Stimulated activated CD8-positive, alpha-beta memory T cell treated with anti-CD3 and anti-CD28 coated beads, Interleukin-2, amount 100 ng/mL, for 48 hours (primary cell): ENCODE data around the gene THAP4.
"Not testable (repeated sequence)": the region's sequence is repeated elsewhere in the genome, so short reads cannot be mapped to it uniquely, and the experiment has no call there.

Source experiments
- DNase-seq, 2 donors: peaks; one replicate each; pipeline ENCODE4 v3.0.0-alpha.2; 2020; ENCODE audit warnings: low read depth in 2 of 2

THAP4 gene

DNA sequence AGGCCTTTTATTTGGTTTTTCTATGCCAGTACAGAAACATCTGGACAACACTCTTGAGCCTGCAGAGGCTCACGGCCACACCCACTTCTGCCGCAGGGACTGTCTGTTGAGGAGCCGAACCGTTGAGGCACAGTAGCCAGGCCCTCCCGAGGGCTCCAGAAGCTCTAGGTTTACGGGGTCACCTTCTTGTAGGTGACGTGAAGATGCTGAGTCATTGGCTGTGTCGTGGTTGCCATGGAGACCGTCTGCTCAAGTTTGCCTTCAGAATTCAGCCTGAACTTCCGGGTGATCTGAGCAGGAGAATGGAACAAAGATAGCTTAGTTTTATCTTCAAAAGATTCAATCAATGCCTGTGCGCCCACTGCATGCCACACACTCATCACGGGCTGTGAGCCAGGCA lies 52.5 kb downstream of the THAP4 start:
- no peak for DNase-seq

DNA sequence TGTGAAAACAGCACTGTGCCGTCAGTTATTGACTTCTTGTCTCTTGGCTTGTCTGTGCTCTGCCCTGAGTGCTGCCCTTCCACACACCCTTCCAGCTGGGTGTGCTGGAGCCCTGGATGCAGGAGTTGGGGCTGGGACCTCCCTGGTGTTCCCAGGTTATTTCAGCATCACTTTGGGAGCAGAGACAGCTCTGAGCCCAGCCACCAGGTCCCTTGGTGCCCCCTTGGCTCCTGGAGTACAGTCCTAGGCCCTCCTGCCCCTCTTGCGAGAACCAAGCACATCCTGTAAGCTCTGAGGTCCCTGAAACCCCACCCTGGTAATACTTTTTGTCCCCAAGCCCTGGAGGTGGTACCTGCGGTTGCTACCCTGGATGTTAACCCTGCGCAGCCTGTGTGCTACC lies 54.2 kb downstream of the THAP4 start:
- DNase-seq, result no peak

DNA sequence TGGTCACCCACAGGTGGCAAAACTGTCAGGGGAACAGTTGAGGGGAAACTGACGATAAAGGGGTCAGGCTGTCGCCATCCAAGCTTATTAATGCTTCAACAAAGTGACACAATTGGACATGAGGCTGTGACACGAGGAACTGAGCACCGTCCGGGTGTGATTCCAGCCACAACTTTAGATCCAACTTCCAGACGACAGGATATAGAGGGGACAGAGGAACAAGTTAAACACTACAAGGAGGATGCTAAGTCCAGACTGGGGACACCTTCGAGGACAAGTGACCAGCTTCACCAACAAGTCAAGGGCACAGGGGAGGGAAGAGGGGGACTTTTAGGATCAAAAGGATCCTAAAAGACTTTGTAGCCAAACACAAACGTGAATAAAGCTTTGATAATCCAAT lies 54.6 kb downstream of the THAP4 start:
- DNase-seq, result no peak

DNA sequence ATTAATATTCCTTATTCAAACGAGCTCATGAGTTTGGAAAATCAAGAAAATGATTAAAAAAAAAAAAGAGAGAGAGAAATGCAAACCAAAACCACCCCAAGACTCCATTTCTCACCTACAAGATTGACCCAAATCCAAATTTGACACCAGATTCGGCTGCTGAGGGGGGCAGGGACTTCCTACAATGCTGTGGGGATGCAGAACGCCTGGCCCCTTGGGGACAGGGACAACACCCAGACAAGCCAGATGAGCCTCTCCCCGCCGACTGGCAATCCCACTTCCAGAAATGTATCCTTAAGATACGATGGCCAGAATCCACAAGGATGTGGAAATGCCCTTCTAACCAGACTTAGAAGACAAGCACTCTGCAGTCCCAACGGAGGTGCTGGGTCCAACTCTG lies 57.7 kb downstream of the THAP4 start:
- DNase-seq, result no peak

DNA sequence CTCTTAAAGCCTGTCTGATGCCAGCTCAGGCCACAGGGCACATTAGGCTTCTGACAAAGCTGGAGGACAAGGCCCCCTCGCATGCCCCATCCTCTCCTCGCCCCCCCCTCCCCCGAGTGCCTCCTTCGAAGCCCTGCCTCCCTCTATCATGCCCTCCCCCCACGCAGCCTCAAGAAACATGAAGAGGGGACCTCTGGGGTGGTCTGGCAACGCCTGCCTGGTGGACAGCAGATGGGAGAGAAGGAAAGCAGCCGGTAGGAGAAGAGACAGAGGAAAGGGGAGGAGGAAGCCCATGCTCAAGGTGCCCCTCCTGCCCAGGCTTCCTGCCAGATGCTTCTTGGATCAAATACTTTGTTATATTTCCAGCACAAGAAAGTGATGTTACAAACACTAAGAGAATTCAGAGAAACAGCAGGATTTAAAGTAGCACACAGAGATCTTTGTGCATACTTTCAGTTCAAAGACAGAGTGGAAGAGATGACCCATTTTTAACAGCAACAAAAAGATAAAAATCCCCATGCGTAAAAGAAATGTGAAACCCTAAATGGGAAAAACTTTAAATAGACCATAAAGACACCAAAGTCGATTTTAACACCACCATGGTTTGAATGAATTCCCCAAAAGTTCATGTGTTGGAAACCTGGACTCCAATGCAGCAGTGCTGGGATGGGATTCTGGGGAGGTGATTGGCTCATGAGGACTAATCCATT lies 59.4 kb downstream of the THAP4 start:
- DNase-seq, result no peak

DNA sequence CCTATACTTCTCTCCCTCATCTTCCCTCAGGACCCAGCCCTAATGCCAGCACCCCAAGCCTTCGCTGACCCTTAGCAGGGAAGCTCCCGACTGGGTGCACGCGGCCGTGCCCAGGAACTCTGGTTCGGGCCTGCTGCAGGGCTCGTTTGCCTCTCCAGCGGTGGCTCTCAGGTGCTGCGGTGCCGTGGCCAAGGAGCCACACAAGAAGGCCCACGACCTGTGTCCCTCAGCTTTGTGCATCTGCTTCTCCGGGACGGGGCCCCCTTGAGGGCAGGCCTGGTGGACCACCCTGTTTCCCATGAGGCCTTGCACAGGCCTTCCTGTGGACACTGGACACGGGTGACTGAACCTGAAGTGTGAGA lies 60.7 kb downstream of the THAP4 start:
- DNase-seq, result no peak

DNA sequence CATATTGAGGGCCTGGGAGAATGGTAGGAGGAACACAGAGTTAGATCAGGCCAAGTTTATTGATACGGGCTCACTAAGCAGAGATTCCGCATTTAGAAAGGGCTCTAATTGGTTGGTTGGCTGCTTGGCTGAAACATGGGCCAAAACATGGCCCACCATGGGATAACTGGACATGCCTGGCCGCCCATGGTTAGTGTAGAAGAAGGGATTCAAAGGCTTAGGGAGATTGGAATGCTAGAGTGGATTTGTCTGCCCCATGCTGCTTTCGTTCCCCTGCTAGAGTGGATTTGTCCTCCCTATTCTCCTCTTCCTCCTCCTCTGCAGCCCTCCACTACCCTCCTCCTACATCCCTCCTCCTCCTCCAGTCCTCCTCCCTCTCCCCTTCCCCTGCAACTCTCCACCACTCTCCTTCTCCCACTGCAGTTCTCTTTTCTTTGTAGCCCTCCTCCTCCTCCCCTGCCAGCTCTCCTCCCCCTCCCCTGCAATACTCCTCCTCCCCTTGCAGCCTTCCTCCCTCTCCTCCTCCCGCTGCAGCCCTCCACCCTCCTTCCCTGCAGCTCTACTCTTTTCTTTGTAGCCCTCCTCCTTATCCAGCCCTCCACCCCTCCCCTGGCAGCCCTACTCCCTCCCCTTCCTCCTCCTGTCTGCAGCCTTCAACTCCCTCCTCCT lies 61.2 kb downstream of the THAP4 start:
- DNase-seq, result no peak

DNA sequence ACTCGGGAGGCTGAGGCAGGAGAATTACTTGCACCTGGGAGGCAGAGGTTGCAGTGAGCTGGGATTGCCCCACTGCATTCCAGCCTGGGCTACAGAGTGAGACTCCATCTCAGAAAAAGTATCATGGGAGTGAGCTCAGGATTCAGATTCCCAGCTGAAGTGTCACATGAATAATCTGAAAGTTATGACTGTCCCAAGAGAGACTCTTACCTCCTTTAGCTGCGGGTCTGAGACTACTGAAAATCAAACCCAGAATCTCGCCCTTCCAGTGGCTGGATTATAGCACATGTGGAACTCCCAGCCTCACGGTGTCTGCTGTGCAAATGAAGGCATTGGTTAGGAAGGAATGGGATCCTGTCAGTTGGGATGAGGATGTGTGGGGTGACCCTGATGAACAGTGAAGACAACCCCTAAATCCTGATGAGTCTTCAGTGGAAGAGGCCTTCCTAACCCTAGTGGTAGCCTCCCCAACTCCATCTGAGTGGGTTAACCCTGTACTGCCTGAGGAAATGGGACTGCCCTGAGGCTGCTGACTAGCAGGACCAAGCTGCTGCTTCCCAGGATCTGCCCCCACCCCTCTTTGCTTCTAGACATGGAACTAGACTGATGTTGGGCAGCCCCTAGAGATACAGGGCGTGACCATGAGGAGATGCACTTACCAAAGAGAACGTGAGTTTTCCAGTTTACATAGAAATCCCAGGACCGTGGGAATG lies 61.9 kb downstream of the THAP4 start:
- DNase-seq, result no peak

DNA sequence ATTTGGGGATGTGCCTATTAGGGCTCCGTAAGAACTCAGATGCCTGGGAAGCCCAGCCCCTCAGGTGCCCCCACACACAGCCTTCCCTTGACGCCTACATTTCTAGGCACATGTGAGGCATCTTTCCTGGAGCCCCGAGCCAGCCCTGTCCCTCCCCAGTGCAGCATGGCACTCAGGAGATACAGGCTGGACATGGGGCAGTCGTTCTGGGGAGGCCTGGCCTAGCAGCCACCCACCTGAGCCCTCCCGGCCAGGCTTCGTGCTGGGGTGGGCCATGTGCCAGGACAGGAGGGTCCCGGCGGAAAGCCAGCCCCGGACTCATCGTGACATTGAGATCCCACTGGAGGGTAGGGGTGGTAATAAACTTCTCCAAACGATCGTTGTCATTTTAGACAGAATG lies 63.2 kb downstream of the THAP4 start:
- no peak for DNase-seq

DNA sequence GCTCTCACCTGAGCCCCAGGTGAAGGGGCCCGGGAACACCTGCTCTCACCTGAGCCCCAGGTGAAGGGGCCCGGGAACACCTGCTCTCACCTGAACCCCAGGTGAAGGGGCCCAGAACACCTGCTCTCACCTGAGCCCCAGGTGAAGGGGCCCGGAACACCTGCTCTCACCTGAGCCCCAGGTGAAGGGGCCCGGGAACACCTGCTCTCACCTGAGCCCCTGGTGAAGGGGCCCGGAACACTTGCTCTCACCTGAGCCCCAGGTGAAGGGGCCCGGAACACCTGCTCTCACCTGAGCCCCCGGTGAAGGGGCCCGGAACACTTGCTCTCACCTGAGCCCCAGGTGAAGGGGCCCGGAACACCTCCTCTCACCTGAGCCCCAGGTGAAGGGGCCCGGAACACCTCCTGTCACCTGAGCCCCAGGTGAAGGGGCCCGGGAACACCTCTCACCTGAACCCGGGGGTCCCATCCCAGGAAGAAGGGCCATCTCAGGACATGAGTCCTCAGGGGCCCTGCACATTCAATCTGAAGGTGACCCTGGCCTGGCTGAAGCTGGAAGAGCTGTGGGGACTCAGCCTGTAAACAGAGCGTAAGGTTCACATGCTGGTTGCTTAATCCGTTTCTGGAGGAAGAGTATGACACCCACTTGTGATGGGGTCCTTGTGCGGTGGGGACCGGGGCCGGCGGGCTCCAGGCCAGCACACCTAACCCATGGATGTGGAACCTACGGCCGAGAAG lies 63.9 kb downstream of the THAP4 start:
- DNase-seq, result not testable (repeated sequence)

DNA sequence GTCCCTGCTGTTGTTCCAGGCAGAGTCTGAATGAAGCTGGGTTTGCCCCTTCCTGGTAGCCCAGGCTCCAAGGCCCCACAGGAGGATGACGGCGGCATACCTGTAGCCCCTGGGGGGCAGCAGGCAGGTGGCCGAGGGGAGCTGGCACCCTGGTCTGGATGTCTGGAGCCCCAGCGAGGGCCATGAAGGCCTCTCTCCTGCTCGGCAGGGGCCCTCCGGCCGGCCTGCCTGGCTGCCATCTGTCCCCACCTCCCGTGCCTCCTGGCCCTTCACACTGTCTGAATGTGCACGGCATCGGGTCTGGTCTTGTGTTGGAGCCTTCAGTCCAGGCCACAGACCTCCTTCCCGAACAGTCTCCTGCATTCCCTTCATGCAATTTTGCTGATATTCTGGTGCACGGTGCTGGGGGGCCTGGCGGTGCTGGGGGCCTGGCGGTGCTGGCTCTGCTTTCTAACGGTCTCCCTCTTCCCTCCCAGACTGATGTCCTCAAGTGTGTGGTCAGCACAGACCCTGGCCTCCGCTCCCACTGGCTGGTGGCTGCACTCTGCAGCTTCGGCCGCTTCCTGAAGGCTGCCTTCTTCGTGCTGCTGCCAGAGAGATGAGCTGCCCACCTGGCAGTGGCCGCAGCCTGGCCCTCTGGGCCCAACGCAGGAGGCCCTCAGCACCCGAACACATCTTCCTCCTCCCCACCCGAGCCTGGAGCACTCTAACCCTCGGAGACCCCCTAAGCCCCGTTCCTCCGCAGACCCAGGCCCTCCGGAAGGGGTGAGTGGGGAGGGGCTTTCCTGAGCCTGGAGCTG lies 64.9 kb downstream of the THAP4 start:
- no peak for DNase-seq

DNA sequence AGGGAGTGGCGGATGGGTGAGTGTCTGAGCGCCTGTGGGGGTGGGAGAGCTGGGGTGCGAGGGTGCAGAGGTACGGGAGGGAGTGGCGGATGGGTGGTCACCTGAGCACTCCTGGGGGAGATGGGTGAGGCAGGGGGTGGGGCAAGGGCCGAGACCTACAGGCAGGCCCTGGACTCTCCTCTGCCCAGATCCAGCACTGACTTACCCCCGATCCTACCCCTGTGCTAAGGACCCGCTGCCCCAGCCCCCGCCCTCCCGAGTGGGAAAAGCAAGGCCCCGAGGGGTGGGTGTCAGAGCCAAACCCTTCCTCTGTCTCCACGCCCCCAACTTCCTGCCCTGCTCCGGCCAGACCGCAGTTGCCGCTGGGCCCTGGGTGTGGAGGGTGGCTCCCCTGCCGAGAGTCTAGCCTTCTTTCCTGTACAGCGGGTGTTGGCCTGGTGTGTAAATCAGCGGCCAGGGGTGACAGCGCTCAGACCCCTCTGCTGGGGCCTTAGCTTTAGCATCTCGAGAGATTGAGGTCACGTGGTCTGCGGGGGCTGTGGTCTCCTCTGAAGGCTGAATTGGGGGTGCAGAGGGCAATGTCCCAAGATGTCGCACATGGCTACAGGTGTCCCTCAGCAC lies 65.9 kb downstream of the THAP4 start:
- no peak for DNase-seq

DNA sequence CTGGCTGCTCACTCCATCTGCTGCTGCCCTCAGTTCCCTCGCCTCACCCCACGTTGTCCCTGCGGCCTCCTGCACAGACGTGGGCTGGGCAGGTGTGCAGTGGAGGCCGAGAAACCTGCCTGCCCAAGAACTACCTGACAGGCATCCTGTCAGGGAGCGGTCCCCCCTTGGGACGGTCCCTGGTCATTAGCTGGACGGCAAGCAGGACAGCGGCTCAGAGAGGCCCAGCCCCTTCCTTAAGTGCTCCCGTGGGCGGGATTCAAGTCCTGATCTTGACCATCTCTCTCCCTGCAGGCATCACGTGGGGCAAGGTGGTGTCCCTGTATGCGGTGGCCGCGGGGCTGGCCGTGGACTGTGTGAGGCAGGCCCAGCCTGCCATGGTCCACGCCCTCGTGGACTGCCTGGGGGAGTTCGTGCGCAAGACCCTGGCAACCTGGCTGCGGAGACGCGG lies 67.1 kb downstream of the THAP4 start:
- DNase-seq, result no peak

DNA sequence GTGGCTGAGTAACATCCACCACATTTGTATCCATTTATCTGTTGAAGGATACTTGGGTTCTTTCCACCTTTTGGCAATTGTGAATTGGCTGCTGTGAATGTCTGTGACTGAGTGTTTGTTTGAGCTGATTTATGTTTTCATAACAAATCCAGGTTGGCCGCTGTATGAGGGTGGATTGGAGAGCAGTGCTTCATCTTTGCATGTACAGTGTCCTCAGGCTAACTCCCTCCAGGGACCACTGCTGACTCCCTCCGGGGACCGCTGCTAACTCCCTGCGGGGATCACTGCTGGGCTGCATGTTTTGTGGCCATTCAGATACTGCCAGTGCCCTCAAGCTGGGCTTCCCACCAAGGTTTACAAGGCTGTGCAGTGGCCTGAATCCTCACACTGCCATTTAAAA lies 68.2 kb downstream of the THAP4 start:
- no peak for DNase-seq

DNA sequence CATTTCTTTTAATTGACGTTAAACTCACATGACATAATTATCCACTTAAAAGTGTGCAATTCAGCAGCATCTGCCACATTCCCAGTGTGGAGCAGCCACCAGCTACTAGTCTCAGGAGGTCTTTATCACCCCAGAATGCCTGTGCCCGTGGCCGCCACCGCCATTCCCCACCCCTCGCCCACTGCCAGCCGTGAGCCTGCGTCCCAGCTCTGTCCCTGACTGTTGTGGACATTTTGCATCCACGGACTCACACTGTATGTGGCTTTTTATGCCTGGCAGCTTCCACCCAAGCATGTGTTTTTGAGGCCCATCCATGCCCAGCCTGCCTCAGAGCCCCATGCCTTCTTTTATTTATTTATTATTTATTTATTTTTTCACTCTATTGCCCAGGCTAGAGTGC lies 69.2 kb downstream of the THAP4 start:
- no peak for DNase-seq

DNA sequence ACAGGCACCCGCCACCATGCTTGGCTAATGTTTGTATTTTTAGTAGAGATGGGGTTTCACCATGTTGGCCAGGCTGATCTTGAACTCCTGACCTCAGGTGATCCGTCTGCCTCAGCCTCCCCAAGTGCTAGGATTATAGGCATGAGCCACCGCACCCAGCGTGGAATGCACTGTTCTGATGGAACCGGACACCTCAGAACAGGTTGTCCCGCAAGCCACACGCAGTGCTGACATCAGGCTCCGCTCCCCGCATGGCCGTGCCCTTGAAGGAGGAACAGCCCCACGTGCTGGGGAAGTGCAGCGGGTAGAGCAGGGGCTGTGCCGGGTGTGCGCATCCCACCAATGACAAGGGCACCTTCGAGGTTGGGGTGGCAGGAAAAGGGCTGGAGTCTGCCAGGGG lies 69.7 kb downstream of the THAP4 start:
- not testable (repeated sequence) for DNase-seq

DNA sequence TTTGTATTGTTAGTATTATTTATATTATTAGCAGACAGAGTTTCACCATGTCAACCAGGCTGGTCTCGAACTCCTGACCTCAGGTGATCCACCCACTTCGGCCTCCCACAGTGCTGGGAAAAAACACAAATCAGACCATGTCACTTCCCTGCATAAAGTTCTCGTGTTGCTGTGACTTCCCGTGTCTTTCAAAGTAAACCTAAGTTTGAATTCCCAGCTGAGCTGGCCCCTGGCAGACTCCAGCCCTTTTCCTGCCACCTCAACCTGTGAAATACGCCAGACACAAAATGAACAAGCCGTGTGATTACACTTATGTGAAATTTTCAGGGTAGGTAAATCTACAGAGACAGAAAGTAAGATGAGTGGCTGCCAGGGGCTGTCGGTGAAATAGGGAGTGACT lies 70.5 kb downstream of the THAP4 start:
- DNase-seq, result no peak

DNA sequence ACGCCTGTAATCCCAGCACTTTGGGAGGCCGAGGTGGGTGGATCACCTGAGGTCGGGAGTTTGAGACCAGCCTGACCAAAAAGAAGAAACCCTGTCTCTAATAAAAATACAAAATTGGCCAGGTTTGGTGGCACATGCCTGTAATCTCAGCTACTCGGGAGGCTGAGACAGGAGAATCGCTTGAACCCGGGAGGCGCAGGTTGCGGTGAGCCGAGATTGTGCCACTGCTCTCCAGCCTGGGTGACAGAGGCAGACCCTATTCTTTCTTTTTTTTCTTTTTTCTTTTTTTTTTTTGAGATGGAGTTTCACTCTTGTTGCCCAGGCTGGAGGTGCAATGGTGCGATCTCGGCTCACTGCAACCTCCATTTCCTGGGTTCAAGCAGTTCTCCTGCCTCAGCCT lies 70.9 kb downstream of the THAP4 start:
- not testable (repeated sequence) for DNase-seq

DNA sequence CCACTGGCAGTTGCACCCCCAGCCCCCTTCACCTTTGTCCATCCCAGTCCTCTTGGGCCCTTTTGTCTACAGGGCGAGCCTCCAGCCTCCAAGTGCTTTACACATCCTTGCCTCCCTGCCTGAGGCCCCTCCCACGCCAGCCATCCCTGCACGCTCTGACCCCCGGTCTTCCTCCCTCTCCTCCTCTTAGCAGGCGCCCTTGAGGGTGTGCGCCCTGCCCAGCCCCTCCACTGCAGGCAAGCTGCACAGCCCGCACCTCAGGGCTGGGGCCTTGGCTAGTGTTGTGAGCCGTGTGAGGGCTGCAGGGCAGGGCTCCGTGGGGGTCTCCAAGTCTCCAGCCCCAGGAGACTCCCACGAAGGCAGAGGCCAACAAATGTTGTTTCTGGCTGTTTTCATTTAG lies 71.5 kb downstream of the THAP4 start:
- no peak for DNase-seq

DNA sequence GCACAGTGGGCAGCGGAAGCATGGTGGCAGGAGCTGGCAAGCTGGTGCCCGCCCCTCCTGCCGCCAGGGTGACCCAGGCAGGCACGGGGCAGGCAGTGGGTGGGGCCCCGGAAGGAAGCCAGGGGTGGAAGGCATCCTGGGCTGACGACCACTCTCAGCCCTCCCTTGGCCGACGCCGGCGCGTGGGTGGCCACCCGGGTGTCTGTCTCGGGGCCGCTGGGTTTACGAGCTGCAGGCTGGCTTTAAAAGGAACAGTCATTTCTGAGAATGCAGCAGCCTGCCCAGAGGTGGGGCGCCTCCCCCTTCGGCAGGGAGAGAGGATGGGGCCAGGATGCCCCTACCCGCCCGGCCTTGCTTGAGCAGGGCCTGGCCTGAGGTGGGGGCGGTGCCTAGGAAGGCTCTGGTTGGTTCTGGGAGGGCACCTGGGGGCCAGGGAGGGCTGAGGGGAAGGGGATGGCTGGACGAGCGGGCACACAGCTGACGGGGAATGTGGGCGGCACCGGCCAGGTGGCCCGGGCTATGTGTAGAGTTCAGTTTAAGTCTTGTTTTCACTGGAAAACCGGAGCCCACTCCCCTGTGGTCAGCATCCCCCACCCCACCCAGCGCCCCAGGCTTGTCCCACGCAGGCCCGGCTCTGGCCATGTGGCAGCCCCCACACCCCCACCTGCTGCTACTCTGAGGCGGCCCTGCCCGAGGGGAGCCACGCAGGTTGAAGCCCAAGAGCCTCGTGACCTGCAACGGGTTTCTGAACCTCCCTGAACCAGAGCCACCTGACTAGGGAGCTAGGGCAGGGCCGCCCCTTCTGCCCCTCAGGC lies 72.2 kb downstream of the THAP4 start:
- no peak for DNase-seq
